Liver (tissue), 9 donors: ENCODE results near the gene CEACAM6. TPM values are rescaled to one million over a fixed set of nuclear protein-coding genes. Genes with fewer than 3 reads are reported as not detected.

ENCODE experiments used
- DNase-seq: peaks from one replicate; pipeline ENCODE4 v3.0.0-alpha.2; 2017; ENCODE audit warnings: low spot score
- H3K27ac ChIP-seq, 2 donors: one replicate each; pipeline ENCODE4 v1.7.0; 2013; ENCODE audit warnings: inconsistent platforms in 2 of 2, low read length in 2 of 2, control low read depth in 1 of 2, low read depth in 1 of 2, mild to moderate bottlenecking in 1 of 2
- H3K27me3 ChIP-seq, 4 donors: one replicate each; pipeline versions ENCODE4 v1.6.1 to v1.7.0; 2013; ENCODE audit warnings: low read length in 3 of 4, inconsistent platforms in 1 of 4, mild to moderate bottlenecking in 1 of 4, moderate library complexity in 1 of 4; ENCODE audit not compliant: control insufficient read depth in 4 of 4, insufficient read depth in 4 of 4
- H3K36me3 ChIP-seq, 4 donors: one replicate each; pipeline versions ENCODE4 v1.6.1 to v1.7.0; 2013; ENCODE audit warnings: low read length in 3 of 4, mild to moderate bottlenecking in 3 of 4, low read depth in 1 of 4, moderate library complexity in 1 of 4; ENCODE audit not compliant: control insufficient read depth in 4 of 4, insufficient read depth in 3 of 4
- H3K4me1 ChIP-seq, 4 donors: one replicate each; pipeline versions ENCODE4 v1.6.1 to v1.7.0; 2013; ENCODE audit warnings: low read length in 3 of 4, mild to moderate bottlenecking in 3 of 4, moderate library complexity in 1 of 4; ENCODE audit not compliant: control insufficient read depth in 4 of 4, insufficient read depth in 4 of 4
- H3K4me3 ChIP-seq, 3 donors: one replicate each; pipeline versions ENCODE4 v1.6.1 to v1.7.0; 2013; ENCODE audit warnings: low read length in 3 of 3, control low read depth in 1 of 3, low read depth in 1 of 3, mild to moderate bottlenecking in 1 of 3
- H3K9ac ChIP-seq, 2 donors: one replicate each; pipeline ENCODE4 v1.7.0; 2013; ENCODE audit warnings: low read length in 2 of 2, mild to moderate bottlenecking in 2 of 2, moderate library complexity in 2 of 2, control low read depth in 1 of 2, low read depth in 1 of 2
- H3K9me3 ChIP-seq, 4 donors: one replicate each; pipeline versions ENCODE4 v1.6.1 to v1.7.0; 2013; ENCODE audit warnings: low read length in 3 of 4; ENCODE audit not compliant: control insufficient read depth in 4 of 4
- EGR1 ChIP-seq, 2 donors: IDR thresholded peaks; 2 replicates each; pipeline ENCODE4 v1.6.1; 2016 to 2018; ENCODE audit warnings: antibody characterized with exemption in 2 of 2, low read depth in 2 of 2
- FOXA1 ChIP-seq: IDR thresholded peaks from 2 replicates; pipeline ENCODE4 v1.6.1; 2016; ENCODE audit warnings: antibody characterized with exemption
- FOXA2 ChIP-seq: IDR thresholded peaks from 2 replicates; pipeline ENCODE4 v1.6.1; 2016; ENCODE audit warnings: antibody characterized with exemption
- GABPA ChIP-seq, 2 donors: IDR thresholded peaks in 1 of 2; conservative IDR thresholded peaks in 1 of 2; 2 replicates each; pipeline ENCODE4 v1.6.1; 2016; ENCODE audit warnings: antibody characterized with exemption in 2 of 2, mild to moderate bottlenecking in 1 of 2, moderate library complexity in 1 of 2
- HNF4A ChIP-seq, 2 donors: conservative IDR thresholded peaks; 2 replicates each; pipeline ENCODE4 v1.6.1; 2016; ENCODE audit warnings: antibody characterized with exemption in 2 of 2, mild to moderate bottlenecking in 2 of 2
- HNF4G ChIP-seq: IDR thresholded peaks from 2 replicates; pipeline ENCODE4 v1.6.1; 2016; ENCODE audit warnings: antibody characterized with exemption
- JUND ChIP-seq, 2 donors: IDR thresholded peaks; 2 replicates each; pipeline ENCODE4 v1.6.1; 2016; ENCODE audit warnings: antibody characterized with exemption in 2 of 2
- NR2F2 ChIP-seq: IDR thresholded peaks from 2 replicates; pipeline ENCODE4 v1.6.1; 2016; ENCODE audit warnings: antibody characterized with exemption
- RXRA ChIP-seq, 2 donors: IDR thresholded peaks; 2 replicates each; pipeline ENCODE4 v1.6.1; 2017 to 2018; ENCODE audit warnings: antibody characterized with exemption in 2 of 2, mild to moderate bottlenecking in 1 of 2
- SP1 ChIP-seq: IDR thresholded peaks from 2 replicates; pipeline ENCODE4 v1.6.1; 2018; ENCODE audit warnings: antibody characterized with exemption, mild to moderate bottlenecking
- TAF1 ChIP-seq: conservative IDR thresholded peaks from 2 replicates; pipeline ENCODE4 v1.6.1; 2016; ENCODE audit warnings: antibody characterized with exemption, mild to moderate bottlenecking
- YY1 ChIP-seq: IDR thresholded peaks from 2 replicates; pipeline ENCODE4 v1.6.1; 2016; ENCODE audit warnings: antibody characterized with exemption, mild to moderate bottlenecking
- WGBS: extraction: QIAGEN DNeasy Blood & Tissue Kit; methylation state at CpG from one replicate; pipeline ENCODE4 v1.1.7; 2013; 5-methylcytosine and 5-hydroxymethylcytosine counted together
- polyA plus RNA-seq, 2 donors: library from polyadenylated mRNA; stranded (reverse) in 1 of 2; unstranded in 1 of 2; fragments of 200-250 nt in 1 of 2; fragments of >200 nt in 1 of 2; fragmentation: Nextera tagmentation in 1 of 2; extraction: Ambion mirVana in 1 of 2; gene quantifications; one replicate each; pipeline versions ENCODE4 v1.2.1 to v1.2.3, GENCODE V29; 2013 to 2015
- total RNA-seq, 2 donors: library from RNA; depleted of rRNA; stranded (reverse); fragments of >200 nt; gene quantifications; one replicate each; pipeline ENCODE4 v1.2.3, GENCODE V29; 2014
- TF ChIP-seq, protein P1 (sequence below): IDR thresholded peaks from 2 replicates; pipeline ENCODE4 v1.6.1; 2016; ENCODE audit warnings: antibody characterized with exemption
- TF ChIP-seq, protein P2 (sequence below): IDR thresholded peaks from 2 replicates; pipeline ENCODE4 v1.6.1; 2016; ENCODE audit warnings: antibody characterized with exemption
- TF ChIP-seq, protein P3 (sequence below): fragments of 150-350 bp; IDR thresholded peaks from 2 replicates; pipeline ENCODE4 v1.5.1; 2017; ENCODE audit warnings: improper control_type of control experiment, low read depth, low read length; ENCODE audit not compliant: missing input control
- TF ChIP-seq, protein P4 (sequence below): IDR thresholded peaks from 2 replicates; pipeline ENCODE4 v1.6.1; 2016; ENCODE audit warnings: antibody characterized with exemption
- TF ChIP-seq, protein P5 (sequence below): IDR thresholded peaks from 2 replicates; pipeline ENCODE4 v1.6.1; 2016; ENCODE audit warnings: antibody characterized with exemption, mild to moderate bottlenecking
- donor health status: healthy.
- donor health status: healthy.
- donor health status: healthy.
- donor health status: healthy.
- donor health status: healthy.

CEACAM6 gene
- total and polyA plus RNA-seq, 4 donors, result 0.08 to 2.4 (median 0.28) TPM; not detected in 1

DNA sequence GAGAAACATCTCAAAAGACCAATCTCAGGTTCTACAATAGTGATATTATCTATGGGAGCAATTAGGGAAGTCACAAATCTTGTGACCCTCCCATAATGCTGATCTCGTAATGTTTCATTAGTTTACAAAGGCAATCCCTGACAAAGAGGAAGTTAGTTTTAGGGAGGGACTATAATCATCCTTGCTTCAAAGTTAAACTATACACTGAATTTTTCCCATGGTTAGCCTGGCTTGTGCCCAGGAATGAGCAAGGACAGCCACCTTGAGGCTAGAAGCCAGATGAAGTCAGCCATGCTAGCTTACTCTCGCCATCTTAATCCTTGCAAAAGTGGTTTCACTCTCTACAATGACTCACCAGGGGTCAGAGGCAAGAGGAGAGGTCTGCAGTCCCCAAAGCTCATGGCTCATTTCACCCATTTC, 46.5 kb downstream of the CEACAM6 start:
- no peaks in the 10 kb centered on the region for H3K27me3 ChIP-seq
- TF ChIP-seq SP1 (no peak), RXRA (IDR thresholded peaks at IDR 0.05) (no peak), TAF1 (no peak), HNF4A (conservative IDR thresholded peaks at IDR 0.05) (no peak), JUND (IDR thresholded peaks at IDR 0.05) (no peak), HNF4G (no peak), FOXA2 (no peak), YY1 (no peak), EGR1 (IDR thresholded peaks at IDR 0.05; ENCODE audit: low read depth in 2 of 2) (no peak), GABPA (IDR thresholded peaks at IDR 0.05 in 1 of 2, conservative IDR thresholded peaks at IDR 0.05 in 1 of 2) (no peak), FOXA1 (no peak), NR2F2 (no peak)
- TF ChIP-seq, protein P1, sequence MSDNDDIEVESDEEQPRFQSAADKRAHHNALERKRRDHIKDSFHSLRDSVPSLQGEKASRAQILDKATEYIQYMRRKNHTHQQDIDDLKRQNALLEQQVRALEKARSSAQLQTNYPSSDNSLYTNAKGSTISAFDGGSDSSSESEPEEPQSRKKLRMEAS, result no peak
- TF ChIP-seq, protein P2, sequence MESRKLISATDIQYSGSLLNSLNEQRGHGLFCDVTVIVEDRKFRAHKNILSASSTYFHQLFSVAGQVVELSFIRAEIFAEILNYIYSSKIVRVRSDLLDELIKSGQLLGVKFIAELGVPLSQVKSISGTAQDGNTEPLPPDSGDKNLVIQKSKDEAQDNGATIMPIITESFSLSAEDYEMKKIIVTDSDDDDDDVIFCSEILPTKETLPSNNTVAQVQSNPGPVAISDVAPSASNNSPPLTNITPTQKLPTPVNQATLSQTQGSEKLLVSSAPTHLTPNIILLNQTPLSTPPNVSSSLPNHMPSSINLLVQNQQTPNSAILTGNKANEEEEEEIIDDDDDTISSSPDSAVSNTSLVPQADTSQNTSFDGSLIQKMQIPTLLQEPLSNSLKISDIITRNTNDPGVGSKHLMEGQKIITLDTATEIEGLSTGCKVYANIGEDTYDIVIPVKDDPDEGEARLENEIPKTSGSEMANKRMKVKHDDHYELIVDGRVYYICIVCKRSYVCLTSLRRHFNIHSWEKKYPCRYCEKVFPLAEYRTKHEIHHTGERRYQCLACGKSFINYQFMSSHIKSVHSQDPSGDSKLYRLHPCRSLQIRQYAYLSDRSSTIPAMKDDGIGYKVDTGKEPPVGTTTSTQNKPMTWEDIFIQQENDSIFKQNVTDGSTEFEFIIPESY, result no peak
- TF ChIP-seq, protein P3, sequence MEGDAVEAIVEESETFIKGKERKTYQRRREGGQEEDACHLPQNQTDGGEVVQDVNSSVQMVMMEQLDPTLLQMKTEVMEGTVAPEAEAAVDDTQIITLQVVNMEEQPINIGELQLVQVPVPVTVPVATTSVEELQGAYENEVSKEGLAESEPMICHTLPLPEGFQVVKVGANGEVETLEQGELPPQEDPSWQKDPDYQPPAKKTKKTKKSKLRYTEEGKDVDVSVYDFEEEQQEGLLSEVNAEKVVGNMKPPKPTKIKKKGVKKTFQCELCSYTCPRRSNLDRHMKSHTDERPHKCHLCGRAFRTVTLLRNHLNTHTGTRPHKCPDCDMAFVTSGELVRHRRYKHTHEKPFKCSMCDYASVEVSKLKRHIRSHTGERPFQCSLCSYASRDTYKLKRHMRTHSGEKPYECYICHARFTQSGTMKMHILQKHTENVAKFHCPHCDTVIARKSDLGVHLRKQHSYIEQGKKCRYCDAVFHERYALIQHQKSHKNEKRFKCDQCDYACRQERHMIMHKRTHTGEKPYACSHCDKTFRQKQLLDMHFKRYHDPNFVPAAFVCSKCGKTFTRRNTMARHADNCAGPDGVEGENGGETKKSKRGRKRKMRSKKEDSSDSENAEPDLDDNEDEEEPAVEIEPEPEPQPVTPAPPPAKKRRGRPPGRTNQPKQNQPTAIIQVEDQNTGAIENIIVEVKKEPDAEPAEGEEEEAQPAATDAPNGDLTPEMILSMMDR, result no peak
- TF ChIP-seq, protein P4, sequence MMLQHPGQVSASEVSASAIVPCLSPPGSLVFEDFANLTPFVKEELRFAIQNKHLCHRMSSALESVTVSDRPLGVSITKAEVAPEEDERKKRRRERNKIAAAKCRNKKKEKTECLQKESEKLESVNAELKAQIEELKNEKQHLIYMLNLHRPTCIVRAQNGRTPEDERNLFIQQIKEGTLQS, result no peak
- TF ChIP-seq, protein P5, sequence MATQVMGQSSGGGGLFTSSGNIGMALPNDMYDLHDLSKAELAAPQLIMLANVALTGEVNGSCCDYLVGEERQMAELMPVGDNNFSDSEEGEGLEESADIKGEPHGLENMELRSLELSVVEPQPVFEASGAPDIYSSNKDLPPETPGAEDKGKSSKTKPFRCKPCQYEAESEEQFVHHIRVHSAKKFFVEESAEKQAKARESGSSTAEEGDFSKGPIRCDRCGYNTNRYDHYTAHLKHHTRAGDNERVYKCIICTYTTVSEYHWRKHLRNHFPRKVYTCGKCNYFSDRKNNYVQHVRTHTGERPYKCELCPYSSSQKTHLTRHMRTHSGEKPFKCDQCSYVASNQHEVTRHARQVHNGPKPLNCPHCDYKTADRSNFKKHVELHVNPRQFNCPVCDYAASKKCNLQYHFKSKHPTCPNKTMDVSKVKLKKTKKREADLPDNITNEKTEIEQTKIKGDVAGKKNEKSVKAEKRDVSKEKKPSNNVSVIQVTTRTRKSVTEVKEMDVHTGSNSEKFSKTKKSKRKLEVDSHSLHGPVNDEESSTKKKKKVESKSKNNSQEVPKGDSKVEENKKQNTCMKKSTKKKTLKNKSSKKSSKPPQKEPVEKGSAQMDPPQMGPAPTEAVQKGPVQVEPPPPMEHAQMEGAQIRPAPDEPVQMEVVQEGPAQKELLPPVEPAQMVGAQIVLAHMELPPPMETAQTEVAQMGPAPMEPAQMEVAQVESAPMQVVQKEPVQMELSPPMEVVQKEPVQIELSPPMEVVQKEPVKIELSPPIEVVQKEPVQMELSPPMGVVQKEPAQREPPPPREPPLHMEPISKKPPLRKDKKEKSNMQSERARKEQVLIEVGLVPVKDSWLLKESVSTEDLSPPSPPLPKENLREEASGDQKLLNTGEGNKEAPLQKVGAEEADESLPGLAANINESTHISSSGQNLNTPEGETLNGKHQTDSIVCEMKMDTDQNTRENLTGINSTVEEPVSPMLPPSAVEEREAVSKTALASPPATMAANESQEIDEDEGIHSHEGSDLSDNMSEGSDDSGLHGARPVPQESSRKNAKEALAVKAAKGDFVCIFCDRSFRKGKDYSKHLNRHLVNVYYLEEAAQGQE, result no peak
- DNase-seq, result no peak
- peak overlapping the region; percentile 37 to 69 for H3K27ac ChIP-seq
- H3K4me1 ChIP-seq, result no peaks in the 10 kb centered on the region
- no peaks in the 10 kb centered on the region for H3K36me3 ChIP-seq
- peaks cover 0 to 3% (median 0%) of the 10 kb centered on the region in 4 donors for H3K9me3 ChIP-seq
- WGBS, result 49% methylated on average over 2 of the region's 2 CpGs
- H3K9ac ChIP-seq, result no peak overlapping the region
- no peak overlapping the region for H3K4me3 ChIP-seq

DNA sequence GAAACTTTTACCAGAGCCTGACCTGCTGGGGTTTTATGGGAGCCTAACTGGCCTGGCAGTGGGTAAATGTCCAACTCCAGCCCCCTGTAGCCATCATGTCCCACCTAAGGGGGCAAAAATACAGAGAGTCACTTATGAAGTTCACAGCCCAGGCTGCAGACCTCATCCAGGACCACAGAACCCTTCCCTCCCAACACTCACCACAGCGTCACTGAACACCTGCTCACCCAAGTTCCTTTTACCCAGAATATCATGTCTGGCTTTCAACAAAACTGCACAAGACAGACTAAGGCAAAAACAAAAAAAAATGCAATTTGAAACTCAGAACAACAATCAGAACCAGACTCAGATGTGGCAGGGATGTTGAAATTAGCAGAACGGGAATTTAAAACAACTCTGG, 47.4 kb downstream of the CEACAM6 start:
- no peaks in the 10 kb centered on the region for H3K27me3 ChIP-seq
- no peak for DNase-seq
- H3K9ac ChIP-seq, result no peak overlapping the region
- H3K9me3 ChIP-seq, result peaks cover 0 to 3% (median 0%) of the 10 kb centered on the region in 4 donors
- H3K4me3 ChIP-seq, result no peak overlapping the region
- no peaks in the 10 kb centered on the region for H3K4me1 ChIP-seq
- no peaks in the 10 kb centered on the region for H3K36me3 ChIP-seq
- peak overlapping the region in 1 of 2 donors; percentile 69 for H3K27ac ChIP-seq
- 77% methylated on average over 2 of the region's 2 CpGs for WGBS
- TF ChIP-seq, protein P3, result no peak
- TF ChIP-seq, protein P2, result no peak
- TF ChIP-seq, protein P5, result no peak
